ENCODE data around the gene SPATA6.

DNA sequence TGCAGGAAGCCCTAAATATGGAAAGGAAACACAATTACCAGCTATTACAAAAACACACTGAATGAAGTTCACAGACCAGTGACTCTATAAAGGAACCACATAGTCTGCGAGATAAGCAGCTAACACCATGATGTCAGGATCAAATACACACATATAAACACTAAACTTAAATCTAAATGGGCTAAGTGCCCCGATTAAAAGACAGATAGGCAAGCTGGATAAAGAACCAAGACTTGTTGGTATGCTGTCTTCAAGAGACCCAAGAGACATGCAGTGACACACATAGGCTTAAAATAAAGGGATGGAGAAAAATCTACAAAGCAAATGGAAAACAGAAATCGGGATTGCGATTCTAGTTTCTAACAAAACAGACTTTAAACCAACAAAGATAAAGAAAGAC lies 127.6 kb downstream of the SPATA6 start:
- TF ChIP-seq, protein P1, sequence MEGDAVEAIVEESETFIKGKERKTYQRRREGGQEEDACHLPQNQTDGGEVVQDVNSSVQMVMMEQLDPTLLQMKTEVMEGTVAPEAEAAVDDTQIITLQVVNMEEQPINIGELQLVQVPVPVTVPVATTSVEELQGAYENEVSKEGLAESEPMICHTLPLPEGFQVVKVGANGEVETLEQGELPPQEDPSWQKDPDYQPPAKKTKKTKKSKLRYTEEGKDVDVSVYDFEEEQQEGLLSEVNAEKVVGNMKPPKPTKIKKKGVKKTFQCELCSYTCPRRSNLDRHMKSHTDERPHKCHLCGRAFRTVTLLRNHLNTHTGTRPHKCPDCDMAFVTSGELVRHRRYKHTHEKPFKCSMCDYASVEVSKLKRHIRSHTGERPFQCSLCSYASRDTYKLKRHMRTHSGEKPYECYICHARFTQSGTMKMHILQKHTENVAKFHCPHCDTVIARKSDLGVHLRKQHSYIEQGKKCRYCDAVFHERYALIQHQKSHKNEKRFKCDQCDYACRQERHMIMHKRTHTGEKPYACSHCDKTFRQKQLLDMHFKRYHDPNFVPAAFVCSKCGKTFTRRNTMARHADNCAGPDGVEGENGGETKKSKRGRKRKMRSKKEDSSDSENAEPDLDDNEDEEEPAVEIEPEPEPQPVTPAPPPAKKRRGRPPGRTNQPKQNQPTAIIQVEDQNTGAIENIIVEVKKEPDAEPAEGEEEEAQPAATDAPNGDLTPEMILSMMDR (IDR thresholded peaks at IDR 0.05): no peak
- TF ChIP-seq POLR2A (IDR thresholded peaks at IDR 0.05): no peak
- TF ChIP-seq EP300 (IDR thresholded peaks at IDR 0.05): no peak
